HepG2 (cell line): ENCODE data around the gene NCAPD2. TPM values are rescaled to one million over a fixed set of nuclear protein-coding genes. Genes with fewer than 3 reads are reported as not detected.

Experiments used
- ARHGAP35 ChIP-seq: sonication (generic); formaldehyde crosslinking; IDR thresholded peaks from 2 replicates; pipeline ENCODE4 v1.9.0; 2022; ENCODE audit warnings: mild to moderate bottlenecking, inconsistent platforms, moderate library complexity, missing genetic modification reagents, borderline replicate concordance
- CBX1 ChIP-seq: IDR thresholded peaks from one replicate; pipeline ENCODE4 v1.6.1; 2016; ENCODE audit warnings: antibody characterized with exemption, low read depth
- ESRRA ChIP-seq: sonication (generic); formaldehyde crosslinking; IDR thresholded peaks from 2 replicates; pipeline ENCODE4 v1.5.1; 2020; ENCODE audit warnings: mild to moderate bottlenecking, low read depth, missing genetic modification reagents
- HNF1A ChIP-seq, 2 experiments: sonication (generic) in 1 of 2; formaldehyde crosslinking in 1 of 2; IDR thresholded peaks; 2 replicates each; pipeline versions ENCODE4 v1.4.0 to v1.6.1; 2016 to 2020; ENCODE audit warnings: borderline replicate concordance in 1 of 2, low read depth in 1 of 2, mild to moderate bottlenecking in 1 of 2, missing genetic modification reagents in 1 of 2
- MAFF ChIP-seq: IDR thresholded peaks from 2 replicates; pipeline ENCODE4 v1.6.1; 2011; ENCODE audit warnings: low read depth, low read length, improper control_type of control experiment
- MBNL3 ChIP-seq: fragments of 250-450 bp; sonication (Bioruptor Pico); conservative IDR thresholded peaks from 2 replicates; pipeline ENCODE4 v1.8.0; 2022; ENCODE audit warnings: mild to moderate bottlenecking, inconsistent platforms
- NONO ChIP-seq, 2 experiments: fragments of 450-650 bp in 1 of 2; sonication (generic) in 1 of 2; formaldehyde crosslinking in 1 of 2; IDR thresholded peaks in 1 of 2; conservative IDR thresholded peaks in 1 of 2; 2 replicates each; pipeline versions ENCODE4 v1.6.1 to v1.8.0; 2017 to 2022; ENCODE audit warnings: mild to moderate bottlenecking in 1 of 2, missing genetic modification reagents in 1 of 2, moderate library complexity in 1 of 2
- NR1H2 ChIP-seq: sonication (generic); formaldehyde crosslinking; IDR thresholded peaks from 2 replicates; pipeline ENCODE4 v1.8.1; 2022; ENCODE audit warnings: low read depth, missing genetic modification reagents, borderline replicate concordance
- PRPF4 ChIP-seq: fragments of 200-400 bp; formaldehyde crosslinking; IDR thresholded peaks from 2 replicates; pipeline ENCODE4 v1.6.1; 2016; ENCODE audit warnings: low read length, low read depth; ENCODE audit not compliant: poor library complexity, severe bottlenecking
- RARA ChIP-seq: IDR thresholded peaks from 2 replicates; pipeline ENCODE4 v1.6.1; 2016; ENCODE audit warnings: missing genetic modification reagents, missing compliant biosample characterization
- RFX1 ChIP-seq: fragments of 450-650 bp; IDR thresholded peaks from 2 replicates; pipeline ENCODE4 v1.6.1; 2017
- RORA ChIP-seq: sonication (generic); formaldehyde crosslinking; IDR thresholded peaks from 2 replicates; pipeline ENCODE4 v1.5.0; 2020; ENCODE audit warnings: mild to moderate bottlenecking, missing genetic modification reagents, moderate library complexity
- SCMH1 ChIP-seq: sonication (generic); formaldehyde crosslinking; IDR thresholded peaks from 2 replicates; pipeline ENCODE4 v1.9.0; 2021; ENCODE audit warnings: missing genetic modification reagents, mild to moderate bottlenecking, borderline replicate concordance
- SMAD3 ChIP-seq: sonication (generic); formaldehyde crosslinking; IDR thresholded peaks from 2 replicates; pipeline ENCODE4 v1.4.0; 2020; ENCODE audit warnings: missing genetic modification reagents
- TBX2 ChIP-seq: sonication (generic); formaldehyde crosslinking; IDR thresholded peaks from 2 replicates; pipeline ENCODE4 v1.5.0; 2020; ENCODE audit warnings: missing genetic modification reagents, mild to moderate bottlenecking, borderline replicate concordance
- ZC3H4 ChIP-seq: sonication (generic); formaldehyde crosslinking; IDR thresholded peaks from 2 replicates; pipeline ENCODE4 v1.4.0; 2020; ENCODE audit warnings: missing genetic modification reagents, borderline replicate concordance
- ZNF101 ChIP-seq: sonication (generic); formaldehyde crosslinking; IDR thresholded peaks from 2 replicates; pipeline ENCODE4 v1.4.0; 2020; ENCODE audit warnings: mild to moderate bottlenecking, low read depth, missing genetic modification reagents, borderline replicate concordance
- ZNF451 ChIP-seq: sonication (generic); formaldehyde crosslinking; IDR thresholded peaks from 2 replicates; pipeline ENCODE4 v1.5.0; 2020; ENCODE audit warnings: mild to moderate bottlenecking, missing genetic modification reagents
- ZNF556 ChIP-seq: sonication (generic); formaldehyde crosslinking; IDR thresholded peaks from 2 replicates; pipeline ENCODE4 v1.4.0; 2020; ENCODE audit warnings: mild to moderate bottlenecking, missing genetic modification reagents, borderline replicate concordance
- ZNF563 ChIP-seq: sonication (generic); formaldehyde crosslinking; IDR thresholded peaks from 2 replicates; pipeline ENCODE4 v1.8.0; 2022; ENCODE audit warnings: mild to moderate bottlenecking, moderate library complexity, missing genetic modification reagents
- polyA plus RNA-seq, 8 experiments: library from polyadenylated mRNA; depleted of rRNA in 3 of 8; stranded (reverse) in 7 of 8; unstranded in 1 of 8; fragments of >200 nt; fragmentation: Illumina TruSeq in 4 of 8; extraction: Trizol in 4 of 8; gene quantifications; 2 replicates each; pipeline versions ENCODE4 v1.2.1 to v1.2.3, GENCODE V29; 2011 to 2016; ENCODE audit warnings: low read depth in 4 of 8, missing spikeins in 1 of 8, mixed read lengths in 1 of 8; ENCODE audit not compliant: insufficient read depth in 1 of 8
- total RNA-seq, 5 experiments: library from RNA; depleted of rRNA; stranded (reverse); fragments of >200 nt; fragmentation: Illumina TruSeq; extraction: Trizol; gene quantifications; 2 replicates each; pipeline ENCODE4 v1.2.3, GENCODE V29; 2016; ENCODE audit warnings: low read depth in 1 of 5
- TF ChIP-seq, protein P1 (sequence below): sonication (generic); formaldehyde crosslinking; IDR thresholded peaks from 2 replicates; pipeline ENCODE4 v1.4.0; 2020; ENCODE audit warnings: low read depth, mild to moderate bottlenecking, missing genetic modification reagents
- TF ChIP-seq, protein P2 (sequence below): IDR thresholded peaks from 2 replicates; pipeline ENCODE4 v1.6.1; 2016; ENCODE audit warnings: missing biosample characterization, missing genetic modification reagents, low read depth

NCAPD2 gene
- total and polyA plus RNA-seq, 2 of the 13 experiments (the other 11 are each of a cell fraction or from before 2014, with no cell fraction given): 51.1 to 65.6 TPM

DNA sequence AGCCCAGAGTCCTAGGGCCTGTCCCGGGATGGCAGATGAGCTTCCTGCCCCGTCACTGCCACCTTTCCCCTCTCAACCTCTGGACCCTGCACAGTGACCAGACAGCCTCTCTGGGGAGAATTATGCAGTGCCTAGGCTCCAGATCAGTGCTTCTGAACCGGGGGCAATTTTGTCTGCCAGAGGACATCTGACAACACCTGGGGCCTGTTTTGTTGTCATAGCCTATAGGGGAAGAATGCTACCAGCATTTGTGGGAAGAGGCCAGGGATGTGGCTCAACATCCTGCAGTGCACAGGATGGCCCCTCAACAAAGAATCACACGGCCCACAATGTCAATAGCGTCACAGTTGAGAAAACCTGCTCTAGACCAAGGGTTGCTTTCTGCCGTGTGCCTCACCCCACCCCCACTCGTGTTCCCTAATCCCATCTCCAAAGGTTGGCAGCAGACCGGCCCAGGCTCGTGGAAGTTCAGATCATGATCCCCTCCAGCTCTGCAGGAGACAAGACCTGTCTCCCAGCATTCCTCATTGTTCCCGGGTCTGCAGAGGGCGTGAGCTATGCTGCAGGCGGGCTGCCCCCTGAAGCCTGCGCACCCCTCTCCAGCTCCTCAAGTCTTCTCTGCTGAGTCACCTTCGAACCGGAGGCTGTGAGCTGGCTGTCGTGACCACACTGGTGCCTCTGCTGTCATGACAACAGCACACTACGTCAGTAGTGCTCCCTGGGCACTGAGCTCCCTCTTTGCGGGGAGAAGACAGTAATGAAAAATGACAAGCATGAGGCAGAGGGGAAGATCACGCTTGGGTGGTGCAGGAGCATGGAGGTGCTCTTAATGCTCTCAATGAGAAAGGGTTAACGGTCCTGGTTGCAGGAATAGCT is 38.4 kb downstream of the NCAPD2 start (continued):
- TF ChIP-seq HNF1A (IDR thresholded peaks at IDR 0.05; ENCODE audit: low read depth) (no peak), HNF1A (CRISPR knock-in tag; IDR thresholded peaks at IDR 0.05; ENCODE audit: borderline replicate concordance) (peak; percentile 32; the same call in 1 of the 2 replicates), ARHGAP35 (CRISPR knock-in tag) (no peak; the same call in 1 of the 2 replicates), RFX1 (peak; percentile 78), ESRRA (CRISPR knock-in tag) (peak; percentile 45; the same call in 1 of the 2 replicates), ZNF563 (CRISPR knock-in tag) (peak; percentile 49; the same call in 1 of the 2 replicates), SCMH1 (CRISPR knock-in tag) (no peak), NR1H2 (CRISPR knock-in tag) (no peak), TBX2 (peak; percentile 62; the same call in 1 of the 2 replicates), ZNF101 (CRISPR knock-in tag) (no peak), ZNF556 (CRISPR knock-in tag) (peak; percentile 54; the same call in 1 of the 2 replicates), MBNL3 (CRISPR knock-in tag) (no peak), CBX1 (peak; percentile 18), ZC3H4 (CRISPR knock-in tag) (no peak; the same call in none of the 2 replicates), PRPF4 (no peak), SMAD3 (CRISPR knock-in tag) (no peak), ZNF451 (CRISPR knock-in tag) (no peak), NONO (IDR thresholded peaks at IDR 0.05) (no peak), NONO (CRISPR knock-in tag; conservative IDR thresholded peaks at IDR 0.05) (peak; percentile 32), RARA (peak; percentile 49), MAFF (peak; percentile 25; the same call in 1 of the 2 replicates), RORA (CRISPR knock-in tag) (no peak)
- TF ChIP-seq, protein P1, sequence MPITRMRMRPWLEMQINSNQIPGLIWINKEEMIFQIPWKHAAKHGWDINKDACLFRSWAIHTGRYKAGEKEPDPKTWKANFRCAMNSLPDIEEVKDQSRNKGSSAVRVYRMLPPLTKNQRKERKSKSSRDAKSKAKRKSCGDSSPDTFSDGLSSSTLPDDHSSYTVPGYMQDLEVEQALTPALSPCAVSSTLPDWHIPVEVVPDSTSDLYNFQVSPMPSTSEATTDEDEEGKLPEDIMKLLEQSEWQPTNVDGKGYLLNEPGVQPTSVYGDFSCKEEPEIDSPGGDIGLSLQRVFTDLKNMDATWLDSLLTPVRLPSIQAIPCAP (CRISPR knock-in tag): no peak
- TF ChIP-seq, protein P2, sequence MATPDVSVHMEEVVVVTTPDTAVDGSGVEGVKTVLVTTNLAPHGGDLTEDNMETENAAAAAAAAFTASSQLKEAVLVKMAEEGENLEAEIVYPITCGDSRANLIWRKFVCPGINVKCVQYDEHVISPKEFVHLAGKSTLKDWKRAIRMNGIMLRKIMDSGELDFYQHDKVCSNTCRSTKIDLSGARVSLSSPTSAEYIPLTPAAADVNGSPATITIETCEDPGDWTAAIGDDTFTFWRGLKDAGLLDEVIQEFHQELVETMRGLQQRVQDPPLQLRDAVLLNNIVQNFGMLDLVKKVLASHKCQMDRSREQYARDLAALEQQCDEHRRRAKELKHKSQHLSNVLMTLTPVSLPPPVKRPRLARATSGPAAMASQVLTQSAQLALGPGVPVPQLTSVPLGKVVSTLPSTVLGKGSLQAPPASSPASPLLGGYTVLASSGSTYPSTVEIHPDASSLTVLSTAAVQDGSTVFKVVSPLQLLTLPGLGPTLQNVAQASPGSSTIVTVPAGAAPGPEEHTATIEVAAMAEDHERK (CRISPR knock-in tag): no peak
